GM12875 (cell line): Measurements from ENCODE around the gene USP40.

ENCODE experiments used
- H3K4me3 ChIP-seq: one replicate; pipeline ENCODE4 v1.5.1; 2011; ENCODE audit warnings: low read depth, low read length, control low read depth
- TF ChIP-seq, protein P1 (sequence below): IDR thresholded peaks from 2 replicates; pipeline ENCODE4 v1.5.1; 2011; ENCODE audit warnings: low read depth, mild to moderate bottlenecking, control low read depth, inconsistent platforms, low read length, moderate library complexity, borderline replicate concordance; ENCODE audit not compliant: insufficient read depth

The USP40 gene

DNA sequence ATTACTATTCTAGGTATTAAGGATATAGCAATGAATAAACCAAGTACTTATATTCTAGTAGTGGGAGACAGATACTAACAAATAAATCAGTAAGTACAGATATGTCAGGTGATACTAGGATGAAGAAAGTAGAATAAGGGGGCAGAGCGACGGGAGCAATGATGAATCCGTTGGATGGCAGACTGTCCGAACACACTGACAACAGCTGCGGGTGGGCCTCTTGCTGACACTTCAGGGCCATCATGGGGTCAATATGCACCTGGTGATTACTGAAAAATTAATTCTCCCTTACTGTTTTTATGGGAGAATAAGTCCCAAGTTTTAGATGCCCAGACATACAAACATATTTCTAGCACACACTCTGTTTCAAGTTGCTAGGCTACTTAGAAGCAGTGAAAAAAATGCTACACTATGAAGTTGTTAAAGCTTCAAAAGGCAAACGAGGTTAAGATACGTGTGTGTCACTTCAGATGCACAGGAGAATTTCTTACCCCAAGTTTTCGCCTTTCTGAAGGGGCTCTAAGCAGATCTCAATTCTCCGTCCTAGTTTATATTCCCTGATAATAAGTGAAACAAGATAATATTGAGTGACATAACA is 78.7 kb downstream of the USP40 start:
- TF ChIP-seq, protein P1, sequence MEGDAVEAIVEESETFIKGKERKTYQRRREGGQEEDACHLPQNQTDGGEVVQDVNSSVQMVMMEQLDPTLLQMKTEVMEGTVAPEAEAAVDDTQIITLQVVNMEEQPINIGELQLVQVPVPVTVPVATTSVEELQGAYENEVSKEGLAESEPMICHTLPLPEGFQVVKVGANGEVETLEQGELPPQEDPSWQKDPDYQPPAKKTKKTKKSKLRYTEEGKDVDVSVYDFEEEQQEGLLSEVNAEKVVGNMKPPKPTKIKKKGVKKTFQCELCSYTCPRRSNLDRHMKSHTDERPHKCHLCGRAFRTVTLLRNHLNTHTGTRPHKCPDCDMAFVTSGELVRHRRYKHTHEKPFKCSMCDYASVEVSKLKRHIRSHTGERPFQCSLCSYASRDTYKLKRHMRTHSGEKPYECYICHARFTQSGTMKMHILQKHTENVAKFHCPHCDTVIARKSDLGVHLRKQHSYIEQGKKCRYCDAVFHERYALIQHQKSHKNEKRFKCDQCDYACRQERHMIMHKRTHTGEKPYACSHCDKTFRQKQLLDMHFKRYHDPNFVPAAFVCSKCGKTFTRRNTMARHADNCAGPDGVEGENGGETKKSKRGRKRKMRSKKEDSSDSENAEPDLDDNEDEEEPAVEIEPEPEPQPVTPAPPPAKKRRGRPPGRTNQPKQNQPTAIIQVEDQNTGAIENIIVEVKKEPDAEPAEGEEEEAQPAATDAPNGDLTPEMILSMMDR, result no peak
- H3K4me3 ChIP-seq, result no peak overlapping the region

DNA sequence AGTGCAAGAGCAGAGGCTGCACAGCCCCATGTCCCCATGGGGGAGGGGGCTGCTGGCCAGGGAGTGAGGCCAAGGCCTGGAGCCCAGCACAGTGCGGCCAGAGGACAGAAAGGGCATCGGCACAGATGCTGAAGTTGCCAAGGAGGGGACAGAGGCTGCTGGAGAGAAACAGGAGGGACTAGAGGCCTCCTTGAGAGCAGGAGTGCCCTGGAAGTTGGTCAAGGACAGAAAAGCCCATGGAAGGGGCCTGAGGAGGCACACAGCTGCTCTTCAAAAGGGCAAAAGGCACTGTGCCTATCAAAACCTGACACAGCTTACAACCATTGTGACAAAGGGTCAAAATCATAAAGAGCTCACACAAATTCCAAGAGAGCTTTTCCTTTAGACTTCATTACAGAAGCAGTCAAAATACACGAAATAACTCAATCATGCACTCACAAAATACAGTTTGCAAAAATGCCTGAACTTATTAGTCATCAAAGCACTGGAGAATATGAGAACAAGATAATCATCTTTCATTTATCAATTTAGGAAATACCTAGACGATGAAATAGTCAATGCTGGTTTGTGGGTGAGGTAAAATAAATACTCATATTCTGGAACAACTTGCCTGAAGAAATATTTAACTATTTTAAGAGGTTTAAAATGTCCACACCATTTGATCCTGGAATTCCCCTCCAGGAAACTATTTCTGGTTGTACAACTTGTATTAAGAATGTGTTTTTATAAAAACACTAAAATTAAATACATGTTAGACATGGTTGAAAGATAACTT is 79.6 kb downstream of the USP40 start:
- no peak overlapping the region for H3K4me3 ChIP-seq
- TF ChIP-seq, protein P1, result no peak

DNA sequence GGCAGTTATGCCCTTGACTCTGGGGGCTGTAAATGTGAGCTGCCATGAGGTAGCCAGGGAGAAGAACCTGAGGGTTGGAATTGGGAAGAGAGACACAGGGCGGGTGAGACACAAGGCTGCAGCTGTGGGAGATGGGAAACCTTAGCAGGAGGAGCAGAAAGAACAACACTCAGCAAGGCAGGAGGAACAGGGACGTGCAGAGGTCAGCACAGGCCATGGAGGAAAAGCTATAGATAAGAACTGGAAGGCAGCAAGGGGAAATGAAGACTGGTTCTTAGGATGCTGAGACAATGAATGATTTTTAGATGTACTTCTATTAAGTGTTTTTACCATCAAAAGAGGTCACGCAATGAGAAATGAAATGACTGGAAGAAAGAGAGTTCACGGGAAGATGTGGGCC is 80.2 kb downstream of the USP40 start:
- TF ChIP-seq, protein P1, result no peak
- H3K4me3 ChIP-seq, result no peak overlapping the region

DNA sequence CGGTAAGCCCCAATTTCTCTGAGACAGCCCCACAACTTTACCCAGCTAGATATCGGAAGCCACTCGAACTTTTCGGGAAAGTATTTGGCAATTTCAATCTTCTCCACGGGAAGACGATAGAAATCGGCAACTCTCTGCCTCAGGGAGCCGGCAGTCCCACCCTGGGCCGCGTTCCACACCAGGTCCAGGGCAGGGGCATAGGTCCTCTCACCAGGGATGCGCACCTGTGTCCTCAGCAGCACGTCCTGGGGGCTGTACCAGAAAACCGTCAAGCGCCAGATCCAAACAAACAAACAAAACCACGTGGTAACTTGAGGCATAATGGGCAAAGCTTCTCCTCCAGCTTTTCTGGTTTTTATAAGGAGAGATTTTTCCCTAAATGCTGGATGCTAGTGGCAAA is 80.9 kb downstream of the USP40 start:
- no peak overlapping the region for H3K4me3 ChIP-seq
- TF ChIP-seq, protein P1, result no peak

DNA sequence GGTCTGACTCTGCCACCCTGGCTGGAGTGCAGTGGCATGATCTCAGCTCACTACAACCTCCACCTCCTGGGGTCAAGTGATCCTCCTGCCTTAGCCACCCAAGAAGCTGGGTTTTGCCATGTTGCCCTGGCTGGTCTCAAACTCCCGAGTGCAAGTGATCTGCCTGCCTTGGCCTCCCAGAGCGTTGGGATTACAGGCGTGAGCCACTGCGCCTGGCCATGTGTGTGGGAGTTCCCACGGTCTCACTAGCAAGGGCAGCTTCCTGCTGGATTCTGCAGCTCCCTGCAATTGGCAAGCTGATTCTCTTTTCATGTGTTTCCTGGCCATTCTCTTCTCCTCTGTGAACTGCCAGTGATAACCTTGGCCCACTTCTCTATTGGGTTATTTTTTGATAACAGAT is 84.0 kb downstream of the USP40 start:
- TF ChIP-seq, protein P1, result no peak

DNA sequence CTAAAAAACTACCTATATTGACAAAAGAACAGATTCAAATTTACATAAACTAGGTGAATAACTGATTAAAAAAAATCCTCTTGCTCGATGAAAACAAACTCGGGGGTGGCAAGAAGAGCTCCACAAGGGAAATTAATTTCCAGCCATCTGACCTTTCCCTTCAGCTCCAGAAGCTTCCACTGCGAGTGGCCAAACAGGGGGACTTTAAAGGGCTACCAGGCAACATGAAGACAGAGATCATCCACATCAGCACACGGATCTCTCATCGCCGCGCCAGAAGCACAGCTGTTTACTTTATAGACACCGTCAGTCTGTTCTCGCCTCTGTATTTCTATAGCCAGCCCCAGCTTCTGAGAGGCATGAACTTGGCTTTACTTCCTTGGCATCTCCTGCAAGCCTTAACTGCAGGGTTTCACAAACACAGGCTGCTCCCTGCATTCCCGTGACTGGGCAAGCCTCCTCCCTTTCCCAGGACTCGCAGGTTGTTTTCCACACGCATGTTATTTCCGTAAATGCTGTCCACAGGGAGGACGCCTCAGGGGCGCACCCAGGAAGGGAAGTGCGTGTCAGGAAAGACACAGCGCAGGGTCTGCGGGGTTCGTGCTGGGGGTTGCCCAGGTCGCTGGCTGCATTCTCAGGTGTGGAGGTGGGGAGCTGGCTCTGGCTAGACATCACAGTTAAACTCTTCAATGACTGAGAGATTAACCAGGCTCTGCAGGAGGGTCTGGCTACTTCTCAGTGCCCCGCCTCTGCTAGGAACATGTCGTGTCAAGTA is 85.0 kb downstream of the USP40 start:
- H3K4me3 ChIP-seq, result no peak overlapping the region

More for the DNA sequence above, 84.0 kb downstream of the USP40 start:
- no peak overlapping the region for H3K4me3 ChIP-seq

More for the DNA sequence above, 85.0 kb downstream of the USP40 start:
- TF ChIP-seq, protein P1, result no peak
